Endothelial cell of umbilical vein (primary cell): ENCODE data around the gene C7orf33. TPM values are rescaled to one million over a fixed set of nuclear protein-coding genes. Genes with fewer than 3 reads are reported as not detected.

Experiments used
- BruUV-seq: library from RNA; stranded (reverse); fragments of 400-500 nt; replicated peaks from 2 replicates; lab custom pipeline; 2021; lab: Mats Ljungman, UMichigan
- CTCF ChIA-PET: fragments of 300-600, 350-600 bp; sonication (Branson Sonifier 250); formaldehyde crosslinking; loops from one replicate; lab custom pipeline; 2021; ENCODE audit warnings: antibody characterized with exemption, inconsistent platforms; lab: Charles Lee
- POLR2A ChIA-PET: fragments of 300-600, 350-600 bp; sonication (Branson Sonifier 250); formaldehyde crosslinking; loops from one replicate; lab custom pipeline; 2021; ENCODE audit warnings: antibody characterized with exemption, inconsistent platforms; lab: Charles Lee
- DNase-seq: peaks from one replicate; pipeline ENCODE4 v3.0.0-alpha.2; 2011; ENCODE audit warnings: low read depth, low spot score
- FAIRE-seq: peaks from 2 replicates; lab custom pipeline; 2011; peaks lifted over from hg19 to GRCh38; lab: Jason Lieb, UNC
- H2AFZ ChIP-seq: 2 replicates; pipeline ENCODE4 v1.6.0; 2012; ENCODE audit warnings: low read depth, low read length, control low read depth, inconsistent platforms
- H3K27ac ChIP-seq: 2 replicates; pipeline ENCODE4 v1.5.1; 2011; ENCODE audit warnings: low read depth, mild to moderate bottlenecking, control low read depth, low read length, moderate library complexity; ENCODE audit not compliant: insufficient read depth
- H3K27me3 ChIP-seq, 2 experiments: 2 replicates each; pipeline versions ENCODE4 v1.6.0 to v1.6.1; 2011; ENCODE audit warnings: low read length in 2 of 2, mixed read lengths in 1 of 2; ENCODE audit not compliant: control insufficient read depth in 2 of 2, insufficient read depth in 2 of 2
- H3K36me3 ChIP-seq, 2 experiments: 2 replicates in 1 of 2; 3 replicates in 1 of 2; pipeline ENCODE4 v1.5.1; 2011; ENCODE audit warnings: low read length in 2 of 2, mild to moderate bottlenecking in 1 of 2, moderate library complexity in 1 of 2; ENCODE audit not compliant: control insufficient read depth in 2 of 2, insufficient read depth in 2 of 2; ENCODE audit errors: extremely low read depth in 1 of 2
- H3K4me1 ChIP-seq: 3 replicates; pipeline ENCODE4 v1.5.1; 2011; ENCODE audit warnings: mild to moderate bottlenecking, low read length; ENCODE audit not compliant: control insufficient read depth, insufficient read depth; ENCODE audit errors: extremely low read depth
- H3K4me2 ChIP-seq: 2 replicates; pipeline ENCODE4 v1.6.1; 2011; ENCODE audit warnings: low read length, control low read depth, mixed read lengths; ENCODE audit not compliant: insufficient read depth
- H3K4me3 ChIP-seq, 3 experiments: fragments of 200-600 bp in 1 of 3; sonication (generic), shearing (Covaris generic) in 1 of 3; replicated peaks in 1 of 3; 2 replicates each; pipeline ENCODE4 v1.5.1; 2011 to 2016; ENCODE audit warnings: control low read depth in 3 of 3, low read length in 3 of 3, mild to moderate bottlenecking in 2 of 3, inconsistent platforms in 1 of 3, low read depth in 1 of 3, moderate library complexity in 1 of 3; ENCODE audit not compliant: insufficient read depth in 1 of 3
- H3K79me2 ChIP-seq: 2 replicates; pipeline ENCODE4 v1.6.0; 2012; ENCODE audit warnings: low read length, inconsistent platforms; ENCODE audit not compliant: control insufficient read depth, insufficient read depth
- H3K9ac ChIP-seq: replicated peaks from 2 replicates; pipeline ENCODE3; 2011; ENCODE audit warnings: low read length, control low read depth; ENCODE audit not compliant: insufficient read depth; ENCODE audit errors: extremely low read depth
- H3K9me1 ChIP-seq: replicated peaks from 3 replicates; pipeline ENCODE4 v1.6.0; 2011; ENCODE audit warnings: mild to moderate bottlenecking, low read length; ENCODE audit not compliant: control insufficient read depth, insufficient read depth; ENCODE audit errors: extremely low read depth
- H3K9me3 ChIP-seq: replicated peaks from 2 replicates; pipeline ENCODE4 v1.5.1; 2012; ENCODE audit warnings: low read length, inconsistent platforms; ENCODE audit not compliant: control insufficient read depth, insufficient read depth
- H4K20me1 ChIP-seq: replicated peaks from 2 replicates; pipeline ENCODE3; 2011; ENCODE audit warnings: mild to moderate bottlenecking, low read length; ENCODE audit not compliant: control insufficient read depth, insufficient read depth; ENCODE audit errors: extremely low read depth
- CTCF ChIP-seq, 2 donors: IDR thresholded peaks; 1 replicate in 1 of 2; 2 replicates in 1 of 2; pipeline ENCODE4 v1.5.1; 2011; ENCODE audit warnings: low read length in 2 of 2, mild to moderate bottlenecking in 2 of 2, moderate library complexity in 2 of 2, control low read depth in 1 of 2, inconsistent platforms in 1 of 2, low read depth in 1 of 2; ENCODE audit not compliant: insufficient read depth in 1 of 2; ENCODE audit errors: extremely low read depth in 1 of 2
- EZH2 ChIP-seq: IDR thresholded peaks from 2 replicates; pipeline ENCODE4 v1.6.1; 2012; ENCODE audit warnings: borderline replicate concordance, low read depth, mild to moderate bottlenecking, moderate library complexity, low read length, inconsistent platforms; ENCODE audit not compliant: severe bottlenecking
- FOS ChIP-seq: IDR thresholded peaks from 2 replicates; pipeline ENCODE4 v1.6.1; 2011; ENCODE audit warnings: mild to moderate bottlenecking, low read length, moderate library complexity, borderline replicate concordance; ENCODE audit not compliant: insufficient read depth
- GATA2 ChIP-seq: IDR thresholded peaks from 2 replicates; pipeline ENCODE4 v1.7.0; 2011; ENCODE audit warnings: low read depth, mild to moderate bottlenecking, moderate library complexity, mixed read lengths, low read length; ENCODE audit not compliant: insufficient read length, insufficient read depth
- JUN ChIP-seq: IDR thresholded peaks from 2 replicates; pipeline ENCODE4 v1.6.1; 2011; ENCODE audit warnings: borderline replicate concordance, low read depth; ENCODE audit not compliant: insufficient read length, insufficient read depth
- MAX ChIP-seq: IDR thresholded peaks from 2 replicates; pipeline ENCODE4 v1.6.1; 2011; ENCODE audit not compliant: insufficient read depth, insufficient read length
- MYC ChIP-seq: IDR thresholded peaks from one replicate; pipeline ENCODE4 v1.6.1; 2011; ENCODE audit warnings: mild to moderate bottlenecking, low read depth, low read length
- POLR2A ChIP-seq: IDR thresholded peaks from 2 replicates; pipeline ENCODE4 v1.6.1; 2012; ENCODE audit warnings: low read depth, mild to moderate bottlenecking, control low read depth, low read length
- POLR2AphosphoS5 ChIP-seq: IDR thresholded peaks from 2 replicates; pipeline ENCODE4 v1.6.1; 2012; ENCODE audit warnings: low read depth, mild to moderate bottlenecking, control low read depth, low read length, moderate library complexity; ENCODE audit not compliant: insufficient read depth
- dilution Hi-C: fragments of 300-500 bp; cut with MboI; formaldehyde crosslinking; loops from one replicate; pipeline ENCODE4 v1.15.0; 2019; ENCODE audit warnings: low sequenced_read_pairs; ENCODE audit not compliant: extremely low pct_ligation_motif_present
- intact Hi-C: fragments of 100-400 bp; cut with micrococcal nuclease; formaldehyde crosslinking; loops from one replicate; pipeline ENCODE4 v1.10.0; 2022
- polyA plus RNA-seq, 4 experiments: library from polyadenylated mRNA; depleted of rRNA in 3 of 4; stranded (reverse) in 3 of 4; unstranded in 1 of 4; fragments of >200 nt; gene quantifications; 2 replicates each; pipeline versions ENCODE4 v1.2.1 to v1.2.3, GENCODE V29; 2011 to 2012; ENCODE audit warnings: missing spikeins in 1 of 4
- total RNA-seq: library from RNA; stranded (reverse); gene quantifications from 2 replicates; pipeline ENCODE4 v1.2.3, GENCODE V29; 2021

Gene C7orf33
- total and polyA plus RNA-seq, 2 donors (not counting 3 experiments of a cell fraction or from before 2014, with no cell fraction given) = not detected

GRCh38 chr7:148556892-148557291 lies 33.7 kb upstream of the C7orf33 start:
- ChIA-PET CTCF (no interaction called here), POLR2A (no interaction called here)
- H3K4me1 ChIP-seq = no peaks in the 10 kb centered on the region
- no peaks in the 10 kb centered on the region for H4K20me1 ChIP-seq
- H3K9ac ChIP-seq = no peak overlapping the region
- no peak for DNase-seq
- H3K4me3 ChIP-seq = no peak overlapping the region
- dilution Hi-C loops = no loop called here
- no peak overlapping the region for H3K27ac ChIP-seq
- no peaks in the 10 kb centered on the region for H3K36me3 ChIP-seq
- intact Hi-C loops = no loop called here
- no peak for FAIRE-seq
- no peaks in the 10 kb centered on the region for H3K9me3 ChIP-seq
- H2AFZ ChIP-seq = no peak overlapping the region
- TF ChIP-seq JUN = no peak
- TF ChIP-seq GATA2 = no peak
- no TSS peak for BruUV-seq
- no peak overlapping the region for H3K4me2 ChIP-seq
- H3K27me3 ChIP-seq = peaks cover 0 to 1% of the 10 kb centered on the region in 2 experiments
- no peaks in the 10 kb centered on the region for H3K79me2 ChIP-seq
- H3K9me1 ChIP-seq = no peaks in the 10 kb centered on the region

- TF ChIP-seq EZH2 (no peak), FOS (no peak), POLR2A (no peak), MAX (no peak), JUN (no peak), CTCF (IDR thresholded peaks at IDR 0.05; ENCODE audit: extremely low read depth in 1 of 2, insufficient read depth in 1 of 2, low read depth in 1 of 2, low read length in 2 of 2) (no peak), GATA2 (no peak), MYC (no peak), POLR2AphosphoS5 (no peak)
- H3K4me3 ChIP-seq = no peak overlapping the region
- H2AFZ ChIP-seq = no peak overlapping the region
- dilution Hi-C loops = no loop called here
- H3K36me3 ChIP-seq = no peaks in the 10 kb centered on the region
- FAIRE-seq = no peak
- no TSS peak for BruUV-seq
- peaks cover 0 to 1% of the 10 kb centered on the region in 2 experiments for H3K27me3 ChIP-seq
- no peak overlapping the region for H3K27ac ChIP-seq
- intact Hi-C loops = no loop called here
- CTCF ChIA-PET = no interaction called here
- no peak for DNase-seq
- H3K9me1 ChIP-seq = no peaks in the 10 kb centered on the region
- H3K4me1 ChIP-seq = no peaks in the 10 kb centered on the region
- POLR2A ChIA-PET = no interaction called here
- H3K79me2 ChIP-seq = no peaks in the 10 kb centered on the region
- H4K20me1 ChIP-seq = no peaks in the 10 kb centered on the region
- no peak overlapping the region for H3K4me2 ChIP-seq
- no peak overlapping the region for H3K9ac ChIP-seq
- no peaks in the 10 kb centered on the region for H3K9me3 ChIP-seq
These were observed 31.7 kb upstream of the C7orf33 start for GRCh38 chr7:148558914-148559313.
